DMS153 (cell line): ENCODE measurements around the gene NACC1.

Experiments used
- DNase-seq: peaks from one replicate; lab custom pipeline; 2025; lab: John Stamatoyannopoulos, UW

Gene NACC1

DNA sequence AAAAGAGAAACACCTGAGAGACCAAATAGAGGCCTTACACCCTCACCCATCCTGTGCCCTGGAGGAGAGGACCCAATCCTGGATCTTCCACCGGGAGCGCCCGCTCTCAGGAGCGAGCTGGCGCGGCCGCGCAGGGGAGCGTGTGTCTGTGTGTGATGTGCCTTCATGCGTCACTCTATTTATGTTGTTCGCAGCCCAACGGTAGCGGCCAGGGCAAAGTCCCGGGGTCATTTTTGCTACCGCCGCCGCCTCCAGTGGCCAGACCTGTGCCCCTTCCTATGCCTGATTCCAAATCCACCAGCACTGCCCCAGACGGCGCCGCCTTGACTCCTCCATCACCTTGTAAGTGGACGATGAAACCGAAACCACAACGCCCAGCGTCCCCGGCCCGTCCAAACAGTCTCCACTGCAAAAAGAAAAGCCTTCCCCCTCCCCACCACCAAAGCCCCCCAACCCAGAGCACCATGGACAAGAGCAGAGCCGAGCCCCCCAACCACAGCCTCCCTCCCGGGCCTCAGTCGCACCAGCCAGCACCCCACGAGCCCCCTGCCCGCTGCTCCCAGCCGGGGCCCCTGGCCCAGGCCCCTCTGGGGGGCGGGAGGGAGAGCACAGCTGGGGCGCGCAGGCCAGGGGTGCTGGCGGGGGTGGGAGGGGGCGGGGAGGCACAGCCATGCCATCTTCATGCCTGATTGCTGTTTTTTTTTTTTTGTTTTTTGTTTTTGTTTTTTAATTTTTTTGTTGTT is 30.1 kb upstream of the NACC1 start:
- no peak for DNase-seq

DNA sequence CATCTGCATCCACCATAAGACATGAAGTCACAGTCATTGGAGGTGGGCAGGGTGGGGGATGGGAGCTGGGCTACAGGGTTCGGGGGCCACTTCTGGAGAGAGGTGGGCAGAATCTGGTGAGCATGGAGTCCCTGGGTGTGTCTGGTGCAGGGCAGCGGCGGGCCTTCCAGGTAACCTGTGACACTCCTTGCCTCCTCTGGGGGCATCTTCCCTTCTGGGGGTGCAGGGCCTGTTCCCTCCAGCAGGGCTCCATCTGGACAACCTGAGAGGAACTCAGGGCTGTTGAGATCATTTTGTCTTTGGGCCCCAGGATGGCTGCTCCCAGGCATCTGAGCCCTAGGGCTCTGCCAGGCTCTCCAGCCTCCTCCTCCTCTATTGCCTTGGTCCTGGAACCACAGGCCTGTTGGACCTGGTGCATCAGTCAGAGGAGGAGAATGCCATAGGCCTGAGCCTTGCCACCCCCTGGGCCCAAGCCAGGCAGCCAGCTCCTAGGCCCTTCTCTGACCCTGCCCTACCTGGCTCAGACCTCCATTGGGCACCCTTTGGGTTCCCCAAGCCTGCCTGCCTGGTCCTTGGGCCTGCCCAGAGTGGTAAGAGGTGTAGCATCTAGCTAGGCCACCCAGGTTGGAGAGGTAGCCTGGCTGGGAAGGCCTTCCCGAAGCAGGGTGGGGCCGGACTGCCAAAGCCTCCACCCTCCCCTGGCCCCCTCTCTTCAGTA is 28.8 kb upstream of the NACC1 start:
- DNase-seq, result no peak

DNA sequence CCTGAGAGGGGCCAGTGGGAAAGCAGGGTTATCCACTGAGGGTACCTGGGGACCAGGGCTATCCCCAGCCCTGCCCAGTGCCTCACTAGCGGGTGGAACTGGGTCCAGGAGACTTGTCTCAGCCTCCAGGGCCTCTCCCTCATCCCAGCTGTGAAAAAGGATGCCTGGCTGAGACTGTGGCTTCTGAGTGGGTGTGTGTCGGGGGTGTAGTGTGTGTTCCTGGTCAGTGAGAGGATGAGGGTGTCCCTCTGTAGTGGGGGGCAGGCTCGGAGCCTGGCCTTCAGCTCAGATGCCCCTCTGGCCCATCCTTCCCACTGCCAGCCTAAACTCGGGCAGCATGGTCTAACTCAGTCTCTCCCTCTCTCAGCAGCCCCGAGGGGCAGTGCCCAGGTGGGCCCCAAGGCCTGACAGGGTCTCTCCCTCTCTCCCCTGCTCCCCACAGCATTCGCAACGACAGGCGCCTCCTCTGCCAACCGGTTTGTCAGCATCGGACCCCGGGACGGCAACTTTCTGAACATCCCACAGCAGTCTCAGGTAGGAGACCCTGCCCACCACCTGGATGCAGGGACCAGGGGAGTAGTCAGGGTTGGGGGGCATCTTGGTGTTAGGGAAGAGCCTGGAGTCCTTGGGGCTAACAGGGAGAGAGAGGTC is 28.1 kb upstream of the NACC1 start:
- DNase-seq, result no peak

- no peak for DNase-seq
These were observed 27.4 kb upstream of the NACC1 start for GRCh38 chr19:13090511-13091231.

DNA sequence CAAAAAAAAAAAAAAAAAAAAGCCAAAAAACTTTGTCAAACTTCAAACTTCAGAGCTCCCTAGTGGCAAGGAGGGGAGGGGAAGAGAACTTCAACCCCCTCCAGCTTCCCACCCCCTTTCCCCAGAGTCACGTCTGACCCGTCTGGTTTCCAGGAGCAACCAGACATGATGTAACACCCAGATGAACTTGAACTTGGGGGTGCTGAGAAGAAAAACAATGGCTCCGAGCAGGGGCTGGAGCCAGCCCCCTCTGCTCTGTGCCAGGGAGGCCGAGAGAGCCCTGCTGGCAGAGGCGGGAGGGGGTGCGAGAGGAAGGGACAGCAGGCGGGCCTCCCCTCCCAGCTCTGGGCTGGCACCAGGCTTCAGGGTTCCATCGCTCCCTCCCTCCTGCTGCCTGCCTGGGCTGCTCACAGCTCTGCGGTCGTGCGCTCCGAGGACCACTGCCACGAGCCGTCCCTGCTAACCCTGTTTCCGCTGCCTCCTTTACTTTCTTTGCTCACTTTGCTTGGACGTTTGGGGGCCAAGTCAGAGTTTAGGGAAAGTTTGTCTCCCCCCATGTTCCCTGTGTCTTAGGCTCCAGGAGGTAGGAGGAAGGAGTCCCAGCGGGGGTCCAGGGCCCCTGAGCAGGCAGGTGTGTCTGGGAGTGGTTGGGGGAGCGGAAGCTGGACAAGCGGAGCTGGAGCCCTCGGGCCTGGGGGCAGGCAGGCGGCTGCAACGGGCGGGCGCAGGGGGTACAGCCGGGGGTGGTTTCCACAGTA is 26.5 kb upstream of the NACC1 start:
- no peak for DNase-seq

GRCh38 chr19:13092158-13092543 is 25.9 kb upstream of the NACC1 start:
- DNase-seq, result no peak

GRCh38 chr19:13092606-13093235 is 25.3 kb upstream of the NACC1 start:
- no peak for DNase-seq

- peak; percentile 68 for DNase-seq
These were observed 24.5 kb upstream of the NACC1 start for GRCh38 chr19:13093407-13094105.

DNA sequence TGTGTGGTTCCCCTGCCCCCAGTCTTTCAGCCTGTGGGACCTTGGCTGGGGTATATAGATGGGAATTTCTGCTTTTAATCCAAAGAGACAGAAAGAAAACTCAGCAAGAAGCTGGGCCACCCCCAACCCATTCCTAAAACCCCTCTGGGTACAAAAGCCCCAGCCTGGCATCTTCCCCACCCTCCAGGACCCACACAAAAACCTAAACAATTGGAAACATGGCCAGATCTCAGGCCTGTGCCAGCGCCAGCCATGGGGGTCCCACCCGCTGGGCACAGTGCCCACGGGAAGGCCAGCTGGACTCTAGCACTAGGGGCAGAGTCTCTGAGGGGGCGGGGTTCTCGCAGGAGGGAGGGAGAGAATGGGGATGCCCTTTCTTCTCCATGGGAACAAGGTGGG is 24.0 kb upstream of the NACC1 start:
- DNase-seq, result no peak

- no peak for DNase-seq
These were observed 23.2 kb upstream of the NACC1 start for GRCh38 chr19:13094771-13095392.

GRCh38 chr19:13095393-13095784 is 22.7 kb upstream of the NACC1 start:
- DNase-seq, result no peak

- no peak for DNase-seq
These were observed 21.8 kb upstream of the NACC1 start for GRCh38 chr19:13095934-13096927.

GRCh38 chr19:13097033-13097462 is 21.0 kb upstream of the NACC1 start:
- no peak for DNase-seq

- no peak for DNase-seq
These were observed 20.4 kb upstream of the NACC1 start for GRCh38 chr19:13097463-13098258.

DNA sequence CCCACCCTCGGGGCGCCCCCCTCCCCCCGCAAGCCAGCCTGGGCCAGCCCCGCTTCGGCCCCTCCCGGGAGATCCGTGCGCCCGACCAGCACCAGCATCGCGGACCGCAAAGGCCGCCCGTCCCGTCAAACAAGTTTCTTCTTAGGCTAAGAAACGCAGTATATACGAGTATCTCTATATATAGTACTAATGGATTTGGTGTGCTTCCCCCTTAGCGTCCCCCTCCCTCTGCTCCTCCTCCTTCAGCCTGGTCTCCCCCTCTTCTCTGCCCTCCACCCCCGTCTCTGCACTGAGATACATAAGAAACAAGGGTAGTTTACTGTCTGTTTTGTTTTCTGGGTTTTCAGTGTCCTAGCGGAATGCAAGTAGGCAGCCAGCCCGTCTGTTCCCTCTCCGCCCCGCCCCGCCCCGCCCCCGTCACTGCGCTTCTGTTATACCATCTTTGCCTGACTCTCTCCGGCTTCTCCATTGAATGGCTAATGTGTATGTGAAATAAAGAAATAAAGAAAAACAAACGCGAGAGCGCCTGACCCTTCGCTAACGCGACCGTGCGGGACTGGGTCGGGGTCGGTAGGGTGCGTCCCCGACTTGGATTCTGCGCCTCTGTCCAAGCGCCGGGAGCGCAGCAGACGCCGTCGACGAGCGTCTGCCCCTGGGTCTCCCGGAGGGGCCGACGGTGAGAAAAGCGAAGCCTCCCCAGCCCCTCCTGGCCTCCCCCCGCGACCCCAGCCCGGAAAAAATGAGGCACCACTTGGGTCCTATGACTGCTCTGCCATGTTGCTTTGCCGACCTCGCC is 19.6 kb upstream of the NACC1 start:
- no peak for DNase-seq

- peak; percentile 74 for DNase-seq
These were observed 18.7 kb upstream of the NACC1 start for GRCh38 chr19:13099073-13099999.
